ENCODE measurements around the gene ZBTB22.

Gene ZBTB22

DNA sequence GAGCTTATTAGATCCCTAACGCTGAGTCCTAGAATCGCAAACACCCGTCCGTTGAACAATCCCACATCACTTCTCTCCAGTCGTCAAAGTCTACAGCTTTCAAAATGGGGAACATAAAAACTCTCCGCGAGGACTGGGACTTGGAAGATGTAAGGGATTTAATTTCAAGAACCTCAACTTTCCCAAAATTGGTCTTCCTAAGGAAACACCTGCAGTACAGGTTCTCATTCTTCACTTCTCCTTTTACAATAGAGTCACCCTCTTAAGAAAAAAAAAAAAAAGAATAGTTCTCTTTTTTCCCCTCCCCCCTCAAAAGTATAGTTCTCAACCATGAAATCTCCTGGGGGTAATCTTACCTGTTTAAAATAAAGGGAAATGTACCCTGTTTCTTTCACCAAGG is 6.6 kb upstream of the ZBTB22 start:
- no peak for DNase-seq

DNA sequence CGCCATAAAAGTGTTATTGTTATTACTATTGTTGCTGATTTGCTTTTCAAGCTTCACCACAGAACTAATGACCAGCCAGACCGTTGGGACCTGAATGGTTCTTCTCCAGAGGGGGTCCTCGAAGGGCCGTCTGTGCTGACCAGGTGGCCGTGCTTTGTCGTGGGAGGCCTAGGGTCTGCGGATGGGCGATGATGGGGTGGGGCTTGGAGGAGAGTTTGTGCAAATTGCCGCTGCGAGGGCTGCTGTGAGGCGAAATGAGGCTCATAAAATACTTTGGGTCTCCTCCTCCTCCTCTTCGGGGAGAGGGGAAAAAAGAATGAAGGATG is 6.0 kb upstream of the ZBTB22 start:
- DNase-seq, result no peak

DNA sequence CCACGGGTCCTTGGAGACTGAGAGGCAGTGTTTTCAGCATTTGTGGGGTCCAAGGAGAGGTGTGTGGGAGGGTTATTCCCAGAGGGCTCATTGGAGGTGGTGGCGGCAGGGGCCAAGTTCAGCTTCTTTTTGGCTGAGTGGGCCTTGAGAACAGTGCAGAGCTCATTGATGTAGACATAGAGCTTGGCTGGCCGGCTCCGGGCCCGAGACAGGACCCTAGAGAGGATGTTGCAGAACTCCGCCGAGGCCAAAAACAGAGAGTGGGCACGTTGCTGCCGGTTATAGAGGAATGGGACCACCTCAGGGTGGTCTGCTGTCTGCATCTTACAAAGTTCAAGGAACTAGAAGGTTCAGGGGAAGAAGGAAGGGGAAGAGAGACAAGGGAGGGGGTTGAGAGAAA is 3.7 kb upstream of the ZBTB22 start:
- DNase-seq, result no peak

DNA sequence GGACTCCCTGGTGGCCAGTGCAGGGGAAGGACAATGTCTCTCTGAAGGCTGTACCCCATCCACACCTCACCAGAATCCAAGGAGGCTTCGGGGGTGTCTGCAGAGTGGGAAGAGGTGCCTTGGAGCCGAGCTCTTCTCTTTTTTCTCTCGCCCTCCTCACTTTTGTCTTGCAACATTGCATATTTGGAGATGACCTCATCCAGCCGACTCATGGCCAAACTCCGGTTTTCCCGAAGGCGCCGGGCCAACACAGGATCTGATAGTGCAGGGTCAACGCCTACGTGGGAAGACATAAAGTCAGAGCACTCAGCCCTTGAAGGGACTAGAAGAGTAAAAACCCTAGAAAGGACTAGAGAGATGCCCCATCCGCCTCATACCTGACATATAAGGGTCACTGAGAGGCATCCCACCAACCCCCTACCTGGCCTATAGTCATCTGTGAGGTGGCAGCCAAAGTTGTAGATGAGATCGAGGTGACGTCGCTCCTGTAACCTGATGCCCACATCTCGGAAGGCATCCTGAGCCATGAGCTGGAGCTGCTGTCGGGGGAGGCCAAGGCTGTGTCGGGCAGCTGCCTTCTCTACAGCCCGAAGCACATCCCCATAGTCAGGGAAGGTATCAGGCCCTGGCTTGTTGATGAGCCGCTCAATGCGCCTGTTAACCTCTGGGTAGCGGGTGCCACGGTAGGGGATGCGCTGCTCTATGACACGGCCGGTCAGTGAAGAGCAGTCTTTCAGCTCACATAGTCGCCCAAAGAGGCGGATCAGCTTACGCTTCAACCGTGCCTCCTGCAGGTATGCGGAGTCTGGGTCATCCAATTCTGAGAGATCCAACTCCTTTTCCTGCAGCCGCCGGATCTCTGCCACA is 3.0 kb upstream of the ZBTB22 start:
- DNase-seq, result no peak

DNA sequence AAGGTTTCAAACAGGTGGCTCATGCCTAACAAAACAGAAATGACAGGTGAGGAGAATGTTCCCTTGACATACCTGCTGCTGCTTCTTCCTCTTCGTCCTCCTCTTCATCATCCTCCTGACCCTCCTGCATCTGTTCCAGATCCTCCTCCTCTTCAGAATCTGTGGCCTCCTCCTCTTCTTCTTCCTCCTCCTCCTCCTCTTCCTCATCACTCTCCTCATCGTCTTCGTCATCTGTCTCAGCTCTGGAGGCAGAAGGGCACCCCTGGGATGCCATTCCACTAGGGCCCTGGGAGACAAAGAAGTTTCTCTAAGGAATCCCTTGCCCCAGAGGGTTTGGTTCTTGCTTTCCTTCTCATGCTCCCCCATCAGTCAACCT is 2.4 kb upstream of the ZBTB22 start:
- DNase-seq, result no peak

DNA sequence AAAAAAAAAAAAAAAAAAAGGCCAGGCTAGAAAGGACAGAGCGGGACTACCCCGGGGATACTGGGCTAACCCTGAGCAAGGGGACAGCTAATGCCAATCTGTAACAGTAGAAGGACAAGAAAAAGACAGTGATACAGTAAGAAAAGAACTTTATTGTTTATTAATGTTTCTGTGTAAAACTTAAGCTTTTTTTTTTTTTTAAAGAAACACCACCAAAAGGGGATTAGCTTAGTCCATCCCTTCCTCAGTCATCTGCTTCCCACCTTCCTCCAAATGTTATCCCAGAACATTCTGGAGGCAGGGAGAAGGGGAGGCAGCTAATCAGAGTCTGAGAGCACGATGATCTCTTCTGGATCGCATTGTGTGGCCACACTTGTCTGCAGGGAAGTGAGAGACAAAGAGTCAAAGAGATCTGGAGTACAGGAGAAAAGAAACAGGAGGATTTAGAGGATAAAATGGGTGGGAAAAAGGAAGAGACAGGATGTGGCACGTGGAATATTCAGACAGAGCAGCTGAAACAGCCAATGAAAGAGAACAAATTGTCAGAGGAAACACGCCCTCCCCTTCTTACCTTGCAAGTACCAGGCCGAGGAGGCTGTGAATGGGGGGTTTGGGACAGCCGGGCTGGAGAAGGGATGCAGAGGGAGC is 1.0 kb upstream of the ZBTB22 start:
- no peak for DNase-seq

DNA sequence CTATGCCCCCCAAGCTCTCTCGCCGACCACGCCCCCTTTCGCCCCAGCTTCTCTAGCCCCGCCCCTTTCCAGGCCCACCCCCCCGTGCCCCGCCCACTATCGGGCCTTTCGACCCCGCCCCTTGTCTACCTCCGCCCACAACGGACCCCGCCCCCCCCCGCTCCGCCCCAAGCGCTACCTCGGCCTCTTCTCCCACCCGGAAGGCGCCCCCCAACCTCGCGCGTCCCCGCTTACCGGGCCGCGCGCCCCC is 200 bp downstream of the ZBTB22 start:
- DNase-seq, result no peak

DNA sequence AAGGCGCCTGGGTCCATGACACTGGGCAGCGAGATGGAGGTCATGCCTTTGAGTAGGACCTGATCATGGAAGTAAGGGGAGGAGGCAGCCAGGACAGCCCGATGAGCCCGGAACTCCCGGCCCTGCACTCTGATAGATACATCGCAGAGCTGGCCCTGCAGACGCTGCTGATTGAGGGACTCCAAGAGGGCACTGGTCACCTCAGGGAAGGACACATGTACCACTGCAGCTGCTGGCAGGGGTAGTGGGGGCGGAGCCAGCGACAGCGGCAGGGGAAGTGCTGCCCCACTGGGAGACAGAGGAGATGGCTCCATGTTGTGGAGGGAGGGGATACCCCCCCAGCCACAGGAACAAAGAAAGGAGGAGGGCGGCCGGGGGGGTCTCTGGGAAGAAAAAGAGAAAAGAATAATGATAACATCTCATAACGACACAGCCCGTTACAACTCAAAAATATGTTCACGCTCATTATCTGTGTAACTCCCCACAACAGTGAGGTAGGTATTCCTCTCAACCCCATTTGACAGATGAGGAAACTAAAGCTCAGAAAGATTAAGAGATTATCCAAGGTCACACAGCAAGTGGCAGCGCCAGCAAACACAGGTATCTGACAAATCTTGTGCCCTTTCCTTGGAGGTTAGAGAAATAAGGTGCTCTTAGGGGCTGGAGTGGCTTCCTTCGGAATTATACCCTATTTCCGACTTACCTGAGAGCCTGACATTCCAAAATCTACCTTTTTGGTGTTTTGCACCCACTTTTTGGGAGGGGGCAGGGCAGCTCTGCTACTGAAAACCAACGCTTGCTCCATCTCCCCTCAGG is 733 bp downstream of the ZBTB22 start:
- no peak for DNase-seq

DNA sequence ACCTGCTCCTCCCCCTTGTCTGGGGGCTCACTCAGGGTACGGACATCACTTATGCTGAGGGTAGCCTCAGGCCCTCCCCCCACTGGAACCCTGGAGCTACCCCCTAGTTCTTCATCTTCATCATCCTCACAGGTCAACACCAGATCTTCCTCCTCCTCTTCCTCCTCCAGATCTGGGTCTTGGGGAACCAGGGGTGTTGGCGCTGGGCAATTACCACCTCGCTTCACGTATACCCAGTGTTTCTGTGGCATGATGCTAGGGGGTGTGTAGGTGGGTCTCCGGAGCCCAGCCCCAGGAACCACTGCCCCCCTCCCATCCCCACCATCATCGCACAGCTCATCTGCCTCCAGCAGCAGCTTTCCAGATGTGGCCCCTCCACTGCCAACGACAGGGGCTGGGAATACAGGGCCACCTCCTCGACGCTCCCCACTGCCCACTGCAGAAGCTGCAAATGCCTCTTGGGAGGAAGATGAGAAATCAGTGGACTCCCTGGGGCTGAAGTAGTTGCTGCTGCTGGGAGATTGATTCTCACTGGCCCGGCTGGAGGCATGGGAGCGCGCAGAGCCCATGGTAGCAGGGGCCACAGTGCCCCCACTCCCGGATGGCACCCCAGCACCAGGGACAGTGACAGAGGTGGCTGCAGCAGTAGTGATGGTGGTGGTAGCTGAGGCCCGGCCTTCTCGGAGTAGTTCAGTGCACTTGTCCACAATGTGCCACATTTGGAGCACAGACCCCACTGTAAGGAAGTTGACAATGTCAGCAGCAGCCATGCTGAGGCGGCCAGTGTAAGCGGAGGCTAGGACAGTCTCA is 1.5 kb downstream of the ZBTB22 start:
- DNase-seq, result no peak

DNA sequence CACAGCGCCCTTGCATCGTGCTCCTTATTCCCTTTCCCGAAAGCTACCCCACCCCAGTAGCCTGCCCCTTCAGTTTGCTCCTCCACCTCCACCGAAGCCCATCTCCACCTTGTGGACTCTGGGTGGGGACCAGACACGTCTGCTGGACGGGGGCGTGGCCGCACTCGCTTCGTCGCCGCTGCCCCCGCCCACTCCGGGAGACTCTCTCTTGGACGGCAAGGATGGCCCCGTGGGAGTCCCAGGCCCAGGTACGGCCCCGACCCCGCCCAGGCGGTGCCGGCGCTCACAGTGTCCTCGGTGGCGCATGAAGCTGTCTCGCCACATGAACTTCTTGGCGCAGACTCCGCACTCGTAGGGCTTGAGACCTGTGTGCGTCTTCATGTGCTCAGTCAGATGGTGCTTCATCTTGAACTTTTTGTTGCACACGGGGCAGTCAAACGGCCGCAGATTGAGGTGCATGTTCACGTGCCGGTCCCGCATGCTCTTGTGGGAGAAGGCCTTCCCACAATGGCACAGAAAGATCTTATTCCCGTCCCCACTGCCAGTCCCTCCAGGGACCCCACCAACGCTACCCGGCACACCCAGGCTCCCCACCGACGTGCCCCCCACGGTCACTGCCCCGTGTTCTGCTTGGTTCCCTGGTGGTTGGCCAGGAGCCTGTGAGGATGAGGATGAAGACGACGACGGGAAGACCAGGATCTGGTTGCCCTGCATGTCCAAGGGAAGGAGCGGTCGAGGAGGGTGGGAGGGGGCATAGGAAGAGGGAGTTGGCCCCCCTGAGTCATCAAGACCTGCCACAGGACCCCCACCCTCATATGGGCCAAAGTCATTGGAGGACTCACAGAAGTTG is 2.4 kb downstream of the ZBTB22 start:
- DNase-seq, result no peak

DNA sequence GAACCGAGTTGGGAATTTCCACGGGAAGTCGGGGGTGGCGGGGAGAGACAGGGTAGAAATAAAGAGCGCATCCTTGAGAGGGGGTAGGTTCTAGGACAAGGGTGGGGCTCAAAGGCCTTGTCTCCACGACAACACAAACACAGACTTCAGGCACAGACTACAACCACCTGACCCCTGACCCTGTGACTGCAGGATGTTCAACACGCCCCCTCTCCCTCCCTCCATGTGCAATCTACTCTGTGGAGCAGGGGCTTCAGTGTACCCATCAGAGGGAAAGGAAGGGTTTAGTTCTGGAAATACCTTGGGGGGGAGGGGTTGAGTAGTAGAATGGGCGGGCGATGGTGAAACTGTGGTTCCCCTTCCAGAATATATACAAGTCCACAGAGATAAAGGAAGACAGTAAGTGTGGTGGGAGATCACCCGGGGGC is 3.0 kb downstream of the ZBTB22 start:
- DNase-seq, result peak; percentile 68

DNA sequence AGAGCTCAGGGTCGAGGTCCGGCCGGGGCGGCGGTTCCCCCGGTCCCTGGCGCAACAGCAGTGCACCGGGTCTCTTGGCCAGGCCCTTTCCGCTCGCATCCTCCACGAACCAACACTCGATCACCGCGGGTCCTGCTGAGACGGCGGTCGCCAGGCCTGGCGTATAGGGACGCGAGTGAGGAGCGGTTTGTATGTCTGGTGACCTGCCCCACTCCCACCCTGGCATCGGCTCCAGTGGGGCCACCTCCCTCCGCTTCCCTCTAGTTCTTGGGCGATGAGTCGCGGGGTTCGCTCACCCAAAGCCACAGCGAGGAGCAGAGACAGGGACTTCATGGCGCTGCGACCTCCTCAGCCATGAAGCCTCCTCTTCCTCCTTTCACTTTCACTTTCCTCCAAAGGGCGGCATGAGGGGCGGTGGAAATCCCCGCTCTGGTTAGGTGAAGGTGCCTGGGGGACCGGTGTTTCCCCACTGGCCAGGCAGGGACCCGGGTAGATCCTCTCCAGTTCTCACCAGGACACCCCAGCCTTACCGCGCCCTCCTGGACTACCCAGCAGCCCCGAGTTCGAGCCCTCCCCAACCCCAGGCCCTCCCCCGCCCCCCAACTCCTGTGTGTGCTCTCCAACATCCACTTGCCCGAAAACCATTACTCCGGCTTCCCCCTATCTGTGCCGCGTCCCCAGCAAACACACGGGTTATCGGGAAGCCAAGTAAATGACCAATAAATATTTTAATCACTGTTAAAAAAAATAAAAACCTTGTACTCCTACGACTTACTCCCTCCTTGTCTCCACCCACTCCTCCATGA is 3.6 kb downstream of the ZBTB22 start, which contains the start of gene TAPBP:
Gene TAPBP, minus strand, starts transcription at position 370 of the 806 bp plus-strand sequence. Its CDS starts 37 bp downstream, at position 333.
- peak; percentile 80 for DNase-seq

DNA sequence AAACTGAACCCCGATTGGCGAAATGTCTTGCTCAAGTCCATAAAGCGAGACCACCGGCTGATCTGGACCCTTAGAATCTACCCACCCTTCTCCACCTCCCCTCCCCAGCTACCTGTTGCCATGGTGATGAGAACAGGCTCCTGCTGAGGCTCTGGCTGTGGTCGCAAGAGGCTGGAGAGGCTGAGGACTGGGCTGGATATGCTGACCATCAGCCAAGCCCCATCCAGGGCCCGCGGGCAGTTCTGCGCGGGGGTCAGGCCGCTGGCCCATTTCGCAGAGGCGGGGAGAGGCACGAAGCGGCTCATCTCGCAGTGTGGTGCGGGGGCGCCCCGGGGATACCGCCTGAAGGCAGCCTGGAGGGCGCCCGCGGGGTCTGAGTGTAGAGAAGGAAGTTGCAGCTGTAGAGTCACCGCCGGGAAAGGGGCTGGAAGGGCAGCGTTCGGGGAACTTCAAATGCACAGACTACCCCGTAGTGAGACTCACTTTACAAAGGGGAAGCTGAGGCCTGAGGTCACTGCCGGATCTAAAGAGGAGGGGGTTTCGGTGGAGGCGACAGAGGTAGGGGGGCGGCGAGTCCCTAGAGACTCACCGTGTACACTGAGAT is 4.3 kb downstream of the ZBTB22 start:
- peak; percentile 74 for DNase-seq

DNA sequence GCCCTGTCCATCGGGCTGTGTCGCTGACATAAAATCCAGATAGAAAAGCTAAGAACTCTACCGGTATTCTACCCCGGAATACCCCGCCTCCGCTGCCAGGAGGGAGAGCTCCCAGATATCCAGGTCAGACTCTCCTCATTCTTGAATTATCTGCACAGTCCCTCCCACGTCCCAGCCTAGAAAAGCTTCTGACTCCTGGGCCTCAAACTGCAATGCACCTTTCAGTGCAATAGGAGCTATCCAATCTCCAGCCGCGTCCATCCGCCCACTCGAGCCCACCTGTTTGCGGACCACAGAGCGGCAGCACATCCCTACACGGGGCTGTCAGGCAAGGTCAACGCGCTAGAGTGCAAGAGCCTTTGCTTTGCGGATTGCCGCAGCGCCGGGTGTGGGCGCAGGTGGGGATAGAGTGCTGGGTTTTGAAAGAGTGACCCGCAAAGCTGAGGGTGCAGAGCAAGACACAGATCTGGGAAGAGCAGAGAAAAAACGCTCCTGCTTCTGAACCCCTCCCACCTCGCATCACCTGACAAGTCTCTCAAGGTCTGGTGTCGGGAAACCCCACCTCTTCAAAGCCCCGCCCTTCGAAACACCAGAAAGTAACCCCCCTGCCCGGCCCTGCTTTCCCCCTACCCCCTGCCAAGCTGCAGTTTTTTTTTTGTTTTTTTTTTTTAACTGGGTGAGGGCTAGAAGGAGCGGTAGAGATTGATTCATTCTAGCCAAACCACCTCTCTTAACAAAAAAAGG is 5.0 kb downstream of the ZBTB22 start:
- DNase-seq, result peak; percentile 63

DNA sequence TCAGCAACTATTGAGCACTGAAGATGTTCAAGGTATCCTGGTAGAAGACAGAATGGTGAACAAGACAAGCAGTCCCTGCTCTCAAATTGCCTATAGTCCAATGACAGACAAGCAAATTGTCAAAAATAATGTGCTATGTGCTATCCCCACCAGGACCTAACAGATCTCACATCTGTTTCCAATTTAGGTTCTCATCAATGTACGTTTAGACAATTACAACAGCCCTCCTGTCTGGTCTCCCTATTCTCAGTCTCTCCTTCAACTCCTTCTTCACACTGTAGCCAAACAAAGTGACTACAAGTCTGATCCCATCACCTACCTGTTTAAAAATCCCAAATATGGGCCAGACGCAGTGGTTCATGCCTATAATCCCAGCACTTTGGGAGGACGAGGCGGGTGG is 11.2 kb downstream of the ZBTB22 start:
- no peak for DNase-seq

DNA sequence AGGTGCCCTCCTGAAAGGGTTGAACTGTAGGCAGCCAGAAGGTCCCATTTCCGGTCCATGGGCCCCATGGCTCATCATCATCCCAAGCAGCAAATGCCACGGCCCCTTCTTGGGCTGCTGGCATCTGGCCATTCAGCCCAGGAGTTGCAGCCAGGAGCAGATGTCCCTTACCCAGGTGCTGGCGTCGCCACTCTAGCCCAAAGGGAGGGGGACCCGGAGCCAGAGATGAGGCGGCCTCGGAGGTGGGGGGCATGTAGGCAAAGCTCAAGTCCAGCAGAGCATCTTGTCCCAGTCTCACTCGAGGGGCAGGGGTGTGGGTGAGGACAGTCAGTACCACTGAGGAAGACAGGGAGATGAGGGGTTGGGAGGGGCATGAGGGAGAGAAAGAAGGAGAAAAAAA is 12.5 kb downstream of the ZBTB22 start:
- DNase-seq, result no peak

DNA sequence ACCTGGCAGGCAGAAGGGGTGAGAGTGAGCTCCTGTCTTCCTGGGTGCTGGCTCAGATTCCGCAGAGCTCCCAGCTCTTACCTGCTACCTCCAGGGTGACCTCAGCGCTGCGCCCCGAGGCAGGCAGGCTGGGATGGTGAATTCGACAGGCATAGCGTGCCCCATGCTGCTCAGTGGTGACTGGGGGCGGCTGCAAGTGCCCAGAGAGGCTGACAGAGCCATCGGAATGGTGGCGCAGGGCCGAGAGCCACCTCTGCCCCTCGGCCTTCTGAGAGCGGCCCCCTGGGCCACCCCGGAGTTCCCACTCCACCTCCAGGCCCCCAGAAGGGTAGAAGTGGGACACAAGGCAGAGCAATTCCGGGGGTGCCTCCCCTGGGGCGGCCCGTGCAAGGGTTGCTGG is 13.3 kb downstream of the ZBTB22 start:
- DNase-seq, result no peak

DNA sequence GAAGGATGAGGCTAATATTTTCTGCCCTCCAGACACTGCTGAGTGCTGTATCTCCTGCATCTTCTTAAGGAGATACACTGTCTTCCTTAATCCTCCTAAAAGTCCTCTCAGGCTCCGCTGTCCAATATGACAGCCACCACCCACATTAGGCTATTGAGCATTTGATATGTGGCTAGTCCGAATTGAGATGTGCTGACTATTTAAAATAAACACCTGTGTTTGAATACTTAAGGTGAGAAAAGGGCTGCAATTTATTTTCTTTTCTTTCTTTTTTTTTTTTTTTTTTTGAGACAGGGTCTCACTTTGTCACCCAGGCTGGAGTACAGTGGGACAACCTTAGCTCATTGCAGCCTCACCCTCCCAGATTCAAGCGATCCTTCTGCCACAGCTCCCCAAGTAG is 15.7 kb downstream of the ZBTB22 start:
- DNase-seq, result no peak

DNA sequence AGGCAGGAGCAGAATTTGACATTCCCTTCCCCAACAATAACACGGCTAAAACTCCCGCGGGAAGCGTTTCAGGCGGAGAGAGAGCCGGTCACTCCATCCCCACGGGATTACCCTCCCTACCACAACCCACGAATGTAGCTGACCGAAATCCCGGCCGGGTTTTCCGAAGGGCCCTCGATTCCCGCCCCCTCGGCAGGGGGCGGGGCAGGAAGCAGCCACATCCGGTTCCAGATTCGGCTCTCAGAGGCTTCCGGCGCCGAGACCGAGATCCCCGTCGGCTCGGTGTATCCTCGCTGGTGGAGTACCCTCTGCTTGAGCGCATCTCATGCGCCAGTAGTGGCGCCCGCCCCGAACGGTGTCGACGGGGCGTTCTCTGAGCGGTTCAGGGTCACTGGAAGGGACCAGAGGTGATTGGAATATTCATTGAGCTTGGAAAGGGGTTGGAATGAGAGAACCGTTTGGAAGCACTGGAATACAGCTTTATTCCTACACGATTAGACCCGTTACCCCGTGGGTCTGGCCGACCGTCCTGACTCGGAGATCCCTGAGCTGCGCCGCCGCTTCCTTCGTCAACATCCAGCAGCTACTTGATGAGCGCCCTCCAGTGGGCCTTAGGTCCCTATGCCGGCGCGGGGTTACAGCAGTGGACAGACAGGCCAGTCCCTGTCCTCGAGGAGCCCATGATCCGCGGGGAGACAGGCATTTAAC is 18.2 kb downstream of the ZBTB22 start:
- DNase-seq, result peak; percentile 97
